RWPE1 (cell line): ENCODE measurements around the gene FBXO42.
A peak's percentile ranks its signal among the peaks of the same experiment; 100 is the strongest.
"Not testable (repeated sequence)": the region's sequence is repeated elsewhere in the genome, so short reads cannot be mapped to it uniquely, and the experiment has no call there.

Experiments
- CTCF ChIA-PET: fragments of 350-600 bp; sonication (Branson Sonifier 250); formaldehyde crosslinking; extraction: SDS; loops from one replicate; lab custom pipeline; 2021; lab: Yijun Ruan, JAX
- POLR2A ChIA-PET: fragments of 400-600 bp; formaldehyde crosslinking; extraction: SDS; loops from one replicate; lab custom pipeline; 2020; ENCODE audit warnings: antibody characterized with exemption; ENCODE audit not compliant: low non-redundant PET; lab: Yijun Ruan, JAX
- DNase-seq: peaks from one replicate; pipeline ENCODE4 v3.0.0; 2012; ENCODE audit warnings: low spot score
- H3K27ac ChIP-seq: fragments of 450-650 bp; 2 replicates; pipeline ENCODE4 v1.5.1; 2017
- TF ChIP-seq, protein P1 (sequence below): fragments of 450-650 bp; conservative IDR thresholded peaks from 2 replicates; pipeline ENCODE4 v1.5.1; 2017; ENCODE audit warnings: low read depth, mild to moderate bottlenecking

FBXO42 gene

DNA sequence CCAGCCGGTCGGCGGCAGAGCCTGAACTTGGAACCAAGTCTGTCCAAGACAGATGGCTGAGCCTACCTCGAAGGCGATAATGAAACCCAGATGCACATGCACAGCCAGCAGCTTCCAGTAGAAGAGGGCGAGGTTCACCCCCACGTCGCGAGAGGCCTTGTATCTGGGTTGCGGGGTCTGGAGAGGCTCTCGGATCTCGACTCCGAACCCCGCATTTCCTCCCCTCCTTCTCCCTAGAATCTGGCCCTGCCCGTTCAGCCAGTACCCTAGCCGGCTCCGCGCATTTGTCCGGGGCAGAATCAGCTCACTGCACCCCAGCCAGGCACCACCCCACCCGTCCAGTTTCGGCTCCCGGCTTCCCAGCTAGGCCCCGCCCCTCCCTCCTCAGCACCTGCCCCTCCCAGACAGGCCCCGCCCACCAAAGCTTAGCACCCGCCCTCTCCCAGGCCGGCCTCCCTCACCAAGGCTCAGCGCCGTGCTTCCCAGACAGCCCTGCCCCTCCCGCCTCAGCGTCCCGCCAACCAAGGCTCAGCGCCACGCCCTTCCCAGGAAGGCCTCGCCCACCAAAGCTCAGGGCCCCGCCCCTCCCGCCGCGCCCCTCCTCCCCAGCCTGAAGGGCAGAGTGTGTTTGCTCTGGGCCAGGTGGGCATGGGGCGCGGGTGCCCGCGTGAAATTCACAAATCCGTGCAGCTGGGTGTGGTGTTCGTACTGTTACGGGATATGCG is 135.1 kb downstream of the FBXO42 start:
- TF ChIP-seq, protein P1, sequence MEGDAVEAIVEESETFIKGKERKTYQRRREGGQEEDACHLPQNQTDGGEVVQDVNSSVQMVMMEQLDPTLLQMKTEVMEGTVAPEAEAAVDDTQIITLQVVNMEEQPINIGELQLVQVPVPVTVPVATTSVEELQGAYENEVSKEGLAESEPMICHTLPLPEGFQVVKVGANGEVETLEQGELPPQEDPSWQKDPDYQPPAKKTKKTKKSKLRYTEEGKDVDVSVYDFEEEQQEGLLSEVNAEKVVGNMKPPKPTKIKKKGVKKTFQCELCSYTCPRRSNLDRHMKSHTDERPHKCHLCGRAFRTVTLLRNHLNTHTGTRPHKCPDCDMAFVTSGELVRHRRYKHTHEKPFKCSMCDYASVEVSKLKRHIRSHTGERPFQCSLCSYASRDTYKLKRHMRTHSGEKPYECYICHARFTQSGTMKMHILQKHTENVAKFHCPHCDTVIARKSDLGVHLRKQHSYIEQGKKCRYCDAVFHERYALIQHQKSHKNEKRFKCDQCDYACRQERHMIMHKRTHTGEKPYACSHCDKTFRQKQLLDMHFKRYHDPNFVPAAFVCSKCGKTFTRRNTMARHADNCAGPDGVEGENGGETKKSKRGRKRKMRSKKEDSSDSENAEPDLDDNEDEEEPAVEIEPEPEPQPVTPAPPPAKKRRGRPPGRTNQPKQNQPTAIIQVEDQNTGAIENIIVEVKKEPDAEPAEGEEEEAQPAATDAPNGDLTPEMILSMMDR, result no peak
- peak overlapping the region; percentile 66 for H3K27ac ChIP-seq
- DNase-seq, result peak; percentile 97
- ChIA-PET POLR2A (interaction anchor here (1.3 to 1.9 kb wide), 2 partner anchors 10 to 28 kb away, joined by 4 to 8 read pairs; no protein-coding TSS in a partner anchor), CTCF (interaction anchor here (0.6 to 0.8 kb wide), 2 partner anchors 52 to 138 kb away, joined by 3 read pairs; no protein-coding TSS in a partner anchor)

GRCh38 chr1:16215882-16216753 is 136.2 kb downstream of the FBXO42 start:
- DNase-seq, result peak; percentile 65
- H3K27ac ChIP-seq, result no peak overlapping the region
- POLR2A ChIA-PET, result interaction anchor here (1.3 to 1.9 kb wide), 2 partner anchors 9 to 27 kb away, joined by 4 to 8 read pairs; no protein-coding TSS in a partner anchor
- TF ChIP-seq, protein P1, result no peak
- CTCF ChIA-PET, result interaction anchor here (0.6 kb wide), 1 partner anchor 53 kb away, joined by 3 read pairs; no protein-coding TSS in a partner anchor

DNA sequence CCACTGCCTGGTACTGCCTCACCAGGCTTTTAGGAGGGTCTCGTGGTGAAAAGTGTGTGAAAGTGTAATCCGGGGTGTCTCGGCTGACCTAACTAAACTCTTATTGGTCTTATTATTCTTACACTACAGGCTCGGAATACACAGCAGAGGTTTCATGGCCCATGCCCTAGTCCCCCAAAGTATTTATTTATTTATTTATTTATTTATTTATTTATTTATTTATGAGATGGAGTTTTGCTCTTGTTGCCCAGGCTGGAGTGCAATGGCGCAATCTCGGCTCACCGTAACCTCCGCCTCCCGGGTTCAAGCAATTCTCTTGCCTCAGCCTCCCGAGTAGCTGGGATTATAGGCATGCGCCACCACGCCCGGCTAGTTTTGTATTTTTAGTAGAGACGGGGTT is 137.0 kb downstream of the FBXO42 start:
- POLR2A ChIA-PET, CTCF ChIA-PET, DNase-seq, H3K27ac ChIP-seq: not testable (repeated sequence)

- POLR2A ChIA-PET, H3K27ac ChIP-seq, DNase-seq: not testable (repeated sequence)
- CTCF ChIA-PET, result interaction anchor here (1.9 kb wide), 1 partner anchor 31 kb away, joined by 6 read pairs; no protein-coding TSS in a partner anchor
These were observed 138.7 kb downstream of the FBXO42 start for GRCh38 chr1:16213544-16213943.

DNA sequence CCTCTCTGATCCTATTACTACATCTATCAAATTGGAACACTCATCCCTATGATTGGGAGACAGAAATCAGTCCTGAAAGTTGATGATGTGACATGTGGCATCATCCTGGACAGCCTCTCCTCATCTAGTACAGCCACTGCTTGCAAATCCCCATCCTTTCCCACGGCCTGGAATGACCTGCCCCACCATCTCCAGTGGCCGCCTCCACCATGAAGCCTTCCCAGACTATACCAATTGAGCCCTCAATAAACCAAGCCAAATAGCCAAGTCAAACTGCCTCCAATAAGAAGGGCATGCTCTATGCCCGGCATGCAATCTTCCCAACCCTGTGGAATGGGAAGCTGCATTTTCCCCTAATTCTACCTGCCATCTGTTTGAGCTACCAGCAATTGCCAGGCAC is 139.3 kb downstream of the FBXO42 start:
- H3K27ac ChIP-seq, result no peak overlapping the region
- ChIA-PET POLR2A (no interaction called here), CTCF (interaction anchor here (1.9 kb wide), 1 partner anchor 31 kb away, joined by 6 read pairs; no protein-coding TSS in a partner anchor)
- DNase-seq, result no peak
- TF ChIP-seq, protein P1, result no peak

DNA sequence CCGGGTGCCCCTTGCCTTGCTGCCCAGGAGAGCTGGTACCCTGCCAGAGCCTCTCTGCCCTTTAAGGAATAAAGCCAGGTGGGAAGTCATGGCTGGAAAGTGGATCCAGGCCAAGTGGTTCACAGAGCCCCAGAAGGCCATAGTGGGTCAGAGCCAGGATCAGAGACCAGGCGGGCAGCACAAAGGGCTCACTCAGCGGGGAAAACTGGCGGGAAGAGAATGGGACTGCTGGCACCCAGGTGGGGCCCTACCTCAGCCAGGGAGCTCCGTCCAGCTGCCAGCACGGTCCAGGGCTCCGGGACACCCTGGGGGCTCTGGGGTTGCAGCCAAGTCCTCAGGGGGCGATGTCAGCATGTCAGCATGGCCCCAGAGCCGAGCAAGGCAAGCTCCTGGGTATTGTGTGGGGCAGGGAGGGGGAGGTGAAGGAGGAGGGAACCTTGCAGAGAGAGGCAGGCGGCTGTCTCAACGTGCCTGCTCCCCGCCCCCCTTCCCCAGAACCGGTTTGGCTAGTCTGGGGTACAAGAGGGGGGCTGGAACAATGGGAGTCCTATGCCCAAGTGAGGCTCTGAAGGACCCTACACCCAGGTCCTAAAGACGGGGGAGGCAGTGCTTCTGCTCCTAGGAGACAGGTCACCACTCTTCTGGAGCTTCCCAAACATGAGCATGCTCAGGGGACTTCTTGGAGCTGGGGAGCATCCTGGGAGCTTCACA is 139.9 kb downstream of the FBXO42 start, which contains the start of gene ARHGEF19:
Gene ARHGEF19, minus strand, starts transcription at position 402 of the 711 bp plus-strand sequence. CDS start 3,598 bp downstream, outside the sequence.
- ChIA-PET CTCF (interaction anchor here (0.6 to 1.9 kb wide), 5 partner anchors 23 to 36 kb away, joined by 3 to 6 read pairs (median 5); no protein-coding TSS in a partner anchor), POLR2A (interaction anchor here (0.5 kb wide), 1 partner anchor 376 kb away, joined by 4 read pairs; no protein-coding TSS in a partner anchor)
- TF ChIP-seq, protein P1, result no peak
- no peak within 1 kb of the TSS for H3K27ac ChIP-seq
- DNase-seq, result no peak
